MV-4-11 (cell line): ENCODE data around the gene PAK4.
A peak's percentile ranks its signal among the peaks of the same experiment; 100 is the strongest.

Experiments
- DNase-seq: peaks from one replicate; lab custom pipeline; 2025; lab: John Stamatoyannopoulos, UW

Gene PAK4

DNA sequence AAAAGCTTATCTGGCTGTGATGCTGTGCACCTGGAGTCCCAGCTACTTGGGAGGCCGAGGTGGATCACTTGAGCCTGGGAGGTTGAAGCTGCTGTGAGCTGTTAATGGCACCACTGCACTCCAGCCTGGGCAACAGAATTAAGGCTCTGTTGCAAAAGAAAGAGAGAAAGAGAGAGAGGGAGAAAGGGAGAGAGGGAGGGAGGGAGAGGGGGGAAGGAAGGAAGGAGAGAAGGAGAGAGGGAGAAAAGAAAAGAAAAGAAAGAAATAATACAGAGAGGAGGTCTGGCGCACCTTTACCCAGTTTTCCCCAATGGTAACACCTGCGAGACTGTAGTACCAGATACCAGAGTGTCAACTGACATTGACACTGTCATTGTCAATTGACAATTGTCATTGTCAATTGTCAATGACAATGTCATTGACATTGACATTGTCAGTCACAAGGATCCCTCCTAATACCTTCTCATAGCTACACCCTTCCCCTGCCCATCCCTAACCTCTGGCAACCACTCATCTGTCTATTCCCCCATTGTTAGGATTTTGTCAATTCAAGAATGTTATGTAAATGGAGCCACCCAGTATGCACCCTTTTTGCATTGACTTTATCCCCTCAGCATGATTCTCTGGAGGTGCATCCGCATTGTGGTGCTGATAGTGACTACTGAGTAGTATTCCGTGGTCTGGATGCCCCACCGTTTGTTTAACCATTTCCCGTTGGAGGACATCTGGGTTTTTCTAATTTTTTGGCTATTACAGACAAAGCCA, 21.3 kb downstream of the PAK4 start:
- DNase-seq, result no peak

DNA sequence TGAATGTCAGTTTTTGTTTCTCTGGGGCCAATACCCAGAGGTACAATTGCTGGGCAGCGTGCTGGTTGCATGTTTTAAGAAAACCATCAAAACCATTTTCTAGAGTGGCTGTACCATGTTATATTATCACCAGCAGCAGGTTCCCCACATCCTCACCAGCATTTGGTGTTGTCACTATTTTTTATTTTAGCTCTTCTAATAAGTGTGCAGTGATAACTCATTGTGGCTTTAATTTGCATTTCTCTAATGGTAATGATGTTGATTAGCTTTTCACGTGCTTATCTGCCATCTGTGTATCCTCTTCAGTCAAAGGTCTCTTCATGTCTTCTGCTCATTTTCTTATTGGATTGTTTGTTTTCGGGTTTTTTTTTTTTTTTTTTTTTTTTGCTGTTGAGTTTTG, 21.9 kb downstream of the PAK4 start:
- DNase-seq, result no peak

DNA sequence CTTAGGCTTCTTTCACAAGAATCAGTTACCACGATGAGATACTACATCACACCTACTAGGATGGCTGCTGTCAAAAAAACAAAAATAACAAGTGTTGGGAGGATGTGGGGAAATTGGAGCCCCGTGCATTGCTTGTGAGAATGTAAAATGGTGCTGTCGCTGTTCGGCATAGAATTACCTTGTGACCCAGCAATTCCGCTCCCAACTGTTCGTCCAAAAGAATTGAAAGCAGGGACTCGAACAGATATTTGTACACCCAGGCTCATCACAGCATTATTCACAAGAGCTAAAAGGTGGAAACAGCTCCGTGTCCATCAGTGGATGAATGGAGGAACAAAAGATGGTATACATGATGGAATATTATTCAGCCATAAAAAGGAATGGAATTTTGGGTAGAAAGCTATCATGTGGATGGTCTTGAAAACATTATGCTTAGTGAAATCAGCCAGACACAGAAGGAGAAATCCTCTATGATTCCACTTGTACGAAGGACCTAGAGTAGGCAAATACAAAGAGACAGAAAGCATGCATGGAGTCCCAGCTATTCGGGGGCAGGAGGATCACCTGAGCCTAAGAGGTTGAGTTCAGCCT, 23.4 kb downstream of the PAK4 start:
- DNase-seq, result no peak

DNA sequence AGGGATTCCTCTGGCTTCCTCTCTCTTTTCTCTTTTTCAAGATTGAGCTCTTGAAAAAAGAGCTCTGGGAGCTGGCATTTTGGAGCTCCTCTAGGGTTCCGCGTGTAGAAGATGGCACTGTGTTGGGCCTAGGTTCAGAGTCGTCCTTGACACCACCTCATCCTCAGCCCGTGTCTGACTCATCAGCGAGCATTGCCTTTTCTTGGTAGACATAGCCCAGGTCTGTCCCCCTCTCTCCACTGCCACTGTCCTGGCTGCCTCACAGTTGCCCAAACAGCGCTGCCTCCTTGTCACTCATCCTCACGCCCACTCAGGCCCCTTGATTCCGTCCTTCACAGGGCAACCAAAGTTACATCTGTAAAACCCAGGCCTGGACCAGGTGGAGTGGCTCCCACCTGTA, 24.6 kb downstream of the PAK4 start:
- DNase-seq, result no peak

DNA sequence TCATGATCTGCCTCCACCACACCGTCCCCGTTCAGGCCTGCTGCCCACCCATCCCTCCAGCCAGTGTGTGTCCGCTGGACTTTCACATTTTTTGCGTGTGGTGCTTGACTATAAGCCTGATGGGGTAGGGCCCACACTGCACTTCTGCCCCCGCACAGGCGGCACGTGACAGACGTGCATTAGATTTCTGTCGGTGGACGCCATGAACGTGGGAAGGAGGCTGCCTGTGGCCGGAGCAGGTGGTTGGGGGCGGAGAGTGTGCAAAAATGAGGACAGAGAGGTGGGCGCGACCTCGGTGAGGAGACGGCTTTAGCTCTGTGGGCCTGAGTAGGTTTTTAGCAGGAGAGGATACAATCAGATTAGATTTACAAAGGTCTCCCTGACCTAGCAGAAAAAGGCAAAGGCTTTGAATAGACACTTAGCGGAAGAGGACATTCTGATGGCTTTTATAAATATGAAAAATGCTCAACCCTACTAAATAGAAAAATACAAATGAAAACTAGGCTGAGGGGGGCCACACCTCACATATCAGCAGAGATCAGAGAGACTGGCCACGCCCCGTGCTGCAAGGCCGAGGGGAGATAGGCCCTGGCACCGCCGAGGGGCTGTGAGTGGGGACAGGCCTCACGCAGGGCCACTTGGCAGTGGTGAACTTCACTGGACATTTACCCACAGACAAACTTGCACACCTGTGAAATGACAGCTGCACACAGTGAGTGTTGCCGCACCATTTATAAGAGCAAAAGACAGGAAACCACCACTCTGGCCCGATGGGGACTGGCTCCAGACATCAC, 25.4 kb downstream of the PAK4 start:
- no peak for DNase-seq

DNA sequence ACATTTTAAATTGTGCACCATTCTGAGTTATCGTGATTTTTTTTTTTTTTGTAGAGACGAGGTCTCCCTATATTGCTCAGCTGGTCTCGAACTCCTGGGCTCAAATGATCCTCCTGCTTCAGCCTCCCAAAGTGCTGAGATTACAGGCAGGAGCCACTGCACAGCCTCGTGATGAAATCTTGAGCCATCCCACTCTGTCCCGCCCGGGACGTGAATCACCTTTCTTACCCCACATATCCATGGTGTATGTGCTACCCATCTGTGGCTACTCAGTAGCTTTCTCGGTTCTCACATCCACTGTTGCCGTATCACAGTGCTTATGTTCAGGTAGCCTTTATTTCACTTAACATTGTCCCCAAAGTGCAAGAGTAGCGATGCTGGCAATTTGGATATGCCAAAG, 26.5 kb downstream of the PAK4 start:
- DNase-seq, result no peak

DNA sequence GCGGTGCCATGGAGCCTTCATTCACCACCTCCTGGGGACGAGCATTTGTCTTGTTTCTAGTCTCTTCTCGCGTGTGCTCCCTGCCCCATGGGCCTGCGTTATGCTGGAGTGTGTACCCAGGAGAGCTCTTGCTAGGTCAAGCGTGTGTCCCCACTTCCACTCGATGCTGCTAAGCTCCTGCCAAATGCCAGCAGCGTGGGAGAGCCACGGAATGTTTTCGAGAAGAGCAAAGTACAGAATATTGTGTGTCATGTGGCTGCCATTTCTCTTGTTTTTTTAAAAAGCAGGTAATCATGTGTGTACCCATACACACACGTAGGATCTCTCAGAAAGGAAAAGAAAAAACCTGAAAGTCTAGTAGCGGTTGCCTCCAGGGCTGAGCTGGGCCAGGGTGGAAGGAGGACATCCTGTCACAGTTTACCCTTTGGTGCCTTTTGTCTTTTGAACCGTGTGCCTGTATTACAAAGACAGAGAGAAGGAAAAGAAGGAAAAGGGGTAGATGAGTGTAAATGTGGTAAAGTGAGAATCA, 28.6 kb downstream of the PAK4 start:
- no peak for DNase-seq

DNA sequence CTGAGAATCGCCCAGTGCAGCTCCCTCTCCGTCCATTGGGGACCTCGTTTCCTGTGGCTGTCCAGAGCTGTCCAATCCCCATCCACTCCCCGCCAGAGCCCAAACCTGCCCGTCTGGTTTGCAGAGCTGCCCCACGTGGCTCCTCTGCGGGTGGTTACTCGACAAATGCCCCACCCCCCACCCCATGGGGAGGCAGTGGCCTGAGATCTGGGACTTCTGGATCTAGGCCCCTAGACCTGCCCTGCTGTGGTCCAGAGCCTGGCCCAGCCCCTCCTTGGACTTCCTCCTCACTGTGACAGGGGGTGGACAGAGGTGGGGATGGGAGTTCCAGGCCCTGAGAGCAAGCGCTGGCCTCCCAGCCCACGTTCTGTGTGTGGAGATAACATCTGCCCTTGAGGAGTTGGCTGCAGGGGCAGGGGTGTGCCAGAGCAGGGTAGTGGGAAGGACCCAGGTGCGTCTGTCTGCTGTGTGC, 29.1 kb downstream of the PAK4 start:
- DNase-seq, result no peak

DNA sequence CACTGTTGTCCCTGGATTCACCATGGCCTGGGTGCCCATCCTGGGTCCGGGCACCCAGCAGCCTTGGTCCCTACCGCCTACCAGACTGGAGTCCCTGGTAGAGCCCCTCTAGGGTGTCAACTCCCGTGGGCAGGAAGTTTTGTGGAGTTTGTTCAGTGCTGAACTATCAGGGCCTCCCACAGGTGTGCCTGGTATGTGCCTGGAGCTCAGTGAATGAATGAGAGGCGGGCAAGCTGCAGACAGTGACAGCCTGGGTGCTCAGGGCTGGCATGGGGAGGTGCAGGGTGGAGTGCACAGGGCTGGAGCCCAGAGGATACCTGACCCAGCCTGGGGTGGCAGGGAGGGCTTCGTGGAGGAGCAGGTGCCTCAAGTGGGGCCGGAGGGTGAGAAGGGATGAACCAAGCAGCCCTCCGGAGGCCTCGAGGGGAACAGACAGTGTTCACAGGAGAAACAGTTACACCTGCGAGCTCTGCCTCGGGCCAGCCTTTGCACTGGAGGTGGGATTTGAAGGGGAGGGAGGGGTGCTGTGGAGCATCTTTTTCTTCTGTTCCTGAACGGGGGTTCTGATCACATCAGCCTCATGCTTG, 29.6 kb downstream of the PAK4 start:
- no peak for DNase-seq

DNA sequence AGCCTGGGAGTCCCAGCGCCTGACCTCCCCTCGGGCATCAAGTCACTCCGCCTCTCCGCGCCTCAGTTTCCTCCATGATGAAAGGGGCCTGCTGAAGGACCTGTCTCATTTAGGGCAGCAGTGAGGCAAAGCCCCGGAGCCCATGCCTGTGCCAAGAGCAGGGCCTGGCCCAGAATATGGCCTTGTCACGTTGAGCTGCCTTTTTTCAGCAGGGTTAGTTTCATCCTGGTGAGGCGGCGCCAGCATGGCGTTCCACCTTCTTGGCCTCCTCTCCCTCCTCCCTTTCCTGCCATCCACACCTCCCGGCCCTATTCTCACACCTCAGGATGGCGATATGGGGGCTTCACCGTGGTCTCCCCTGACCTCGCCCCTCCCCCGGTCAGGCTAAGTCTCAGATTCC, 30.2 kb downstream of the PAK4 start:
- no peak for DNase-seq

DNA sequence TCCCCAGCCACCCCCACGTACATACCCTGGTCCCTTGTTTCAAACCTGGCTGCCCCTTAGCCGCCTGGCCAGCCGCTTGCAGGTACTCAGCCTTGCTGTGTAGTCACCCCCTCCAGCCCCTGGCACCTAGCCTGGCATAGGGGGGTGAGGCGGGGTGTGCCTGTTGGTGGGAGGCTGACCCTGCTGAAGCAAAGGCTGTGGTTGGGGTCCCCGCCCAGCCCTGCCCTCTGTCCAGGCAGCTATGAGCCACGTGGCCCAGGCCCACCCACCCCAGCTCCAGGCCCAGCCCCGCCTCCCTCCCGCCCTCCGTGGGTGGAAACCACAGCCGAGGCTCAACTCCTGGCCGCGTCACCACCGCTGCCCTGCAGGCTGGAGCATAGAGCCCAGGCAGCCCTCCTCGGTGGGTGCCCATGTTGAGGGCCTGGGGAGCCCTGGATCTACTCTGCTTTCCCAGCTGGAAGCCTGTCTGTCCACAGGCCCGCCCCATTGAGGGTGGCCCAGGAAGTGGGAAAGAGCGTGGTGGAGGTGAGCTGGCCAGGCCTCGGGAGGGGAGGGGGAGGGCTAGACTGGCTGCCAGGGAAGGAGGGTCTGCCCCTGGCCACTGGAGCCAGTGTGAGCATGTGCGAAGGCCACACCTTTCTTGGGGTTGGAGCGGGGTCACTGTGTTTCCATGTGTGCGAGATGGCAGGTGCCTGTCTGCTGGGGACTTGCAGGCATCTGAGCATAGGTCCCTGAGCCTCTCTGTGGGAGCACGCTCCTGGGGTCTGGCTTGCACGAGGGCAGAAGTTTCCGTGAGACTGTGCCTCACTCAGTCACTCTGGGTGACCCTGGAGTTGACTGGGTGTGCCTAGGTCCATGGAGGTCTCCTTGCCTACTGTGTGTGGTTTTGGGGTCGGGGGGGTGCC, 31.0 kb downstream of the PAK4 start:
- DNase-seq, result no peak

DNA sequence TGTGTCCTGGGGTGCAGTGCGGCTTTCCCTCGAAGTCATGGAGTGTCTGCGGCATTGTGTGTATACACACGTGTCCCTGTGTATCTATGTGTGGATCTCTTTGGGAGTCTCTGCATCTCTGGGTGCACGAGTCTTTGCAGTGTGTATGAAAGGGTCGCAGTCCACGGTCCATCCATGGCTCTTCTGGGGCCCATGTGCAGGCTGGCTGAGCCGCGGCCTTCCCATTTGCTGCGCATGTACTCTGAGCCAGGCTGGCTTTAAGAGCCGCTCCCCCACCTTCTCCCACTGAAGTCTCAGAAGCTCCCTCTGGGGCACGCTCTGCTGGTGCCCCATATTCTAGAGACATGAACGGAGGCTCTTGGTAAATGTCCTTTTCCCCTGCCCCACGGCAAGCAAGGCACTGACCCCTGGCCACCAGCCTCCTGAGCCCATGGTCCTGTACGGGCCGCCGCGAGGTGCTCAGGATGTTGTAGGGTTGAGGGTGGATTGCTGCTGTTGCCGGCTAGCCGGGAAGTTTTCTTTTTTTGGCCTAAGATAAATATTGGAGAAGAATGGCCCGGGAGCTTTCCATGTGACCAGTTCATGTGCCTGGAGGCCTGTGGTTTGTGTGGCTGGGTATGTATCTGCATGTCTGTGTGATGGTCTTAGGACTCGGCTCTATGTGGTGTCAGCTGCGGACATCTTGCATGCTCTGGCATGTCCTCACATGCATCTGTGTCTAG, 31.9 kb downstream of the PAK4 start:
- DNase-seq, result no peak

DNA sequence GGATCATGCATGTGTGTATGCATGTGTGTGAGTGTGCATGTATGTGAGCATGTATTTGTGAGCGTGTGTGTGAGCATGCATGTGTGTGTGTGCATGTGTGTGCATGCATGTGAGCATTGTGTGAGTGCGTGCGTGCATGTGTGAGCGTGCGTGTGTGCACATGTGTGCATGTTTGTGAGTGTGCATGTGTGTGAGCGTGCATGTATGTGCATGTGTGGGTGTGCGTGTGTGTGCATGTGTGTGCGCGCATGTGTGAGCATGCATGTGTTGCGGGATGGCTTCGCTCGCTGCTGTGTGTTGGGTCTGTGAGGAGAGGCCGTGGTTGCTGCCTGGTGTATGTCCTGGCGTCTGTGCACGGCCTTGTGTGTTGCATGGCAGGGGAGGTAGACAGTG, 32.4 kb downstream of the PAK4 start:
- DNase-seq, result no peak

DNA sequence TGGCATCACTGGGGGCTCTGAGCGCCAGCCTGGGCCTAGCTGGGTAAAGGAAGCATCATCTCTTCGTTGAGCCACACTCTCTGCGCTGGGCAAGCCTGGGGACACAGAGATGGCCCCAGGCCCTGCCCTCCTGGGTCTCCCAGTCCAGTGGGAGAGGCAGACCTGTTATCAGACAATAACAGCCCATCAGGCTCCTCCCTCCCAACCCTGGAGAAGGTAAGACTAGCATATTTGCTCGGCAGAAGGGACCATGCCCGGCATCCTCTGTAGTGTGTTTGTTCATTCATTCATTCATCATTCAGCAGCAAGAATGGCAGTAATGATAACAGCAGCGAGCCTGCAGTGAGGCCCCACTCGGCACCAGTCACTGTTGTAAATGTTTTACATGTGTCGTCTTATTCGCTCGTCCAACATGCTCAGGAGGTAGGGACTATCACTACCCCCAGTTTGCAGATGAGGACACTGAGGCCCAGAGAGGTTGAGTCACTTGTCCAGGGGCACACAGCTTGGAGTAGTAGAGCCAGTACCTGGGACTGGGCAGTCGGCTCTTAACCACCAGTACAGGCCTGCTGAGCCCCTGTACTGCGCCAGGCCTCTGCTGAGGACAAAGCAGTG, 33.2 kb downstream of the PAK4 start:
- DNase-seq, result no peak

DNA sequence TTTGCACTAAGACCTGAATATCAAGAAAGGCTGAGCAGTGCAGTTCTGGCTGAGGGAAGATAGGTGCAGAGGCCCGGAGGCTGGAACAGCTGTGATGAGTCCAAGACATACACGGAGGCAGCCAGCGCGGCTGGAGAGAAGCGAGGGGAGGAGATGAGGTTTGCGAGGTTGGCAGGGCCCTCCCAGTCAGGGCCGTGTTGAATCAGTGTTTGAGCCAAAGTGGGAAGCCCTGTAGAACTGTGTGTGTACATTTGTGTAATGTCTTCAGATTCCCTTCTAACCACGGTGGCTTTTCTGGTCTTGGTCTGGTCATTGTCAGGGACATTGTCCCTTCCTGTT, 34.9 kb downstream of the PAK4 start:
- peak; percentile 72 for DNase-seq

DNA sequence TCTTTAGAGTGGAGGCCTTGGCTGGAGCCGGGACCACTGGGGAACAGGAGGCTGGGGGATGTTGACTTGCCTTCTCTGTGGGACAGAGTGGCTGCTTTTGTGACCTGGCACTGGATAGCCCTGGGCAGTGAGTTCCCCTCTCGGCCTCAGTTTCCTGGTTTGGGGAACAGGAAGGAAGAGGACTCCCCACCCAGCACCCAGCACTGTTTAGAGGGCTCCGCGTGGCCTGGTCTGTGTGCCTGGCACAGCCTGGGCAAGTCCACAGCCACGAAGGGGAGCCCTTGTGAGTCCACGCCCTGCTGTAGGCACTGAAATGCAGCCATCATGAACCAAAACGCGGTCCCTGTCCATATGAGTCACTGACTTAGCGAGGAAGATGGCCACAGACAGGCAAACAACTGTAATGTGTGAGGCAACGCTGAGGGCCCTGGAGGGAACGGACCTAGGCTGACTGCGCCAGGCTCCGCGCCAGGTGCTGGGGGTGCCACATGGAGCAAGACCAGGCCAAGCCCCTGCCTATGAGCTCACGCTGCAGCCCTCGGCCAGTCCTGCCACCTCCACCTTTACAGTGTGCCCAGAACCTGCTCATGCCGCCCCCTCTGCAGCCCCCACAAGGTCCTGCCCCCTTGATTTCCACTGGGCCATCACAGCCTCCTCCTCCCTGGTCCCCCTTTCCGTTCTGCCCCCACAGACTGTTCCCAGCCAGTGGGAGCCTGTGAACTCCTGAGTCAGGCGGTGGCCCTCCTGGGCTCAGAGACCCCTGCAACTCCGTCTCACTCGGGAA, 35.5 kb downstream of the PAK4 start:
- peak; percentile 73 for DNase-seq

DNA sequence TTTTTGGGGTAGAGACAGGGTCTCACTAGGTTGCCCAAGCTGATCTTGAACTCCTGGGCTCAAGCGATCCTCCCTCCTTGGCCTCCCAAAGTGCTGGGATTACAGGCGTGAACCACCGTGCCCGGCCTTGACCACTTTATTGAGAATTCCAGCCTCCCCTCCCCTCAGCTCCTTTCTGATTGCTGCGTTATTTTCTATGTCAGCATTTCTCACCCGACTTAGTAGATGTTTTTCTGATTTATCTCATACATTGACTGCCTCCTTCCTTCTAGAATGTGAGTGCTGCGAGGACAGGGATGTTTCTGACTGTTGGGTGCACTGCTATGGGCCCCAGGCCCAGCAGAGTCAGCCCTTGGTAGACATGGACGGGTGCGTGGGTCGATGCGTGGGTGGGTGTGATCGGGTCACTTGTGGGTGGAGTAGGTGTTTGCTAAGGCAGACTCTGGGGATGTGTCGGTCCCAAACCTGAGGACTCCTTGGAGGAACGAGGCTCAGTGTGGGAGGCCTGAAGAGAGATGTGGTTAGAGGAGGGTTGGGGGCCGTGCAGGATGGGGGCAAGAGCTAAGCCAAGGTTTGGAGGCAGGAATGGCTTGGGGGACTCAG, 37.0 kb downstream of the PAK4 start:
- no peak for DNase-seq

DNA sequence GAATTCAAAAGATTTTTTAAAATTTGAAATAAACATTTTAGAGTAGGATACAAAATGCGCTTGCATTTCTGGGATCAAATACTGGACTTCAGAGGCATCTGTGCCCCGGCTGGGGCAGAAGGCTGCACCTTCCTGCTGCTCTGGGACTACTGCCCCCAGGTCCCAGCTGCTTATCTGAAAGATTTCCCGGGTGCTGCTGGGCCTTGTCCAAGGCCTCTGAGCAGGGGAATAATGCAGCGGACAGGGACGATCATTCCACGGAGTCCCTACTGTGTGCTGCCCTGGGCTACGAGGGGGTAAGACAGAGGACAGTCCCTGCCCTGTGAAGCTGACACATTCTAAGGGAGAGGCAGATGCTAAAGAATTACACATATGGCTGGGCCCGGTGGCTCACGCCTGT, 38.0 kb downstream of the PAK4 start:
- no peak for DNase-seq

DNA sequence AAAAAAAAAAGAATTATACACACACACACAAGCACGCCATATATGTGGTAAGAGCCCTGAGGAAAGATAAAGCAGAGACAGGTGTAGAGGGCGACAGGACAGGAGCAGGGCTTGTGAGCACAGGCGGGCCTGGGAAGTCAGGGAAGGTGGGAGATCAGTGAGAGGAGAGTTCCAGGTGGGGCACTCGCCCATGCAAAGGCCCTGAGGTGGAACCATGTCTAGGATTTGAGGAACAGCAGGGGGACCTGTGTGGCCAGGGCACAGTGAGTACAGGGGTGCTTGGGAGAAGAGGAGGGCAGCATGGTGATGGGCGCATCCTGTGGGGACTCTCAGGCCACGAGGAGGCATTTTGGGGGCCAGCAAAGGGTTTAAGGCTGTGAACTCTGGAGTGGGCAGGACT, 38.7 kb downstream of the PAK4 start:
- DNase-seq, result no peak
